Measurements from ENCODE around the gene CACHD1.

GRCh38 chr1:64578270-64578973 lies 108.5 kb downstream of the CACHD1 start:
- TF ChIP-seq CTCF (IDR thresholded peaks at IDR 0.05 in 2 of 3, conservative IDR thresholded peaks at IDR 0.05 in 1 of 3; ENCODE audit: insufficient read depth in 2 of 3, low read depth in 1 of 3, low read length in 3 of 3) (no peak), MAFK (IDR thresholded peaks at IDR 0.05; ENCODE audit: low read length) (no peak), FOXK2 (conservative IDR thresholded peaks at IDR 0.05 in 1 of 2, IDR thresholded peaks at IDR 0.05 in 1 of 2; ENCODE audit: low read depth in 2 of 2) (no peak), CEBPZ (IDR thresholded peaks at IDR 0.05; ENCODE audit: borderline replicate concordance, low read depth, low read length) (no peak), CAMTA2 (CRISPR knock-in tag; conservative IDR thresholded peaks at IDR 0.05) (no peak), ZNF444 (CRISPR knock-in tag; IDR thresholded peaks at IDR 0.05) (no peak), TCF7L2 (IDR thresholded peaks at IDR 0.05; ENCODE audit: low read depth, low read length) (no peak), ZNF23 (CRISPR knock-in tag; IDR thresholded peaks at IDR 0.05) (no peak), REST (IDR thresholded peaks at IDR 0.05; ENCODE audit: borderline replicate concordance) (no peak), REST (CRISPR knock-in tag; IDR thresholded peaks at IDR 0.05; ENCODE audit: low read depth) (no peak), XRCC4 (IDR thresholded peaks at IDR 0.05; ENCODE audit: extremely low read depth, insufficient read depth, insufficient read length) (no peak), BRCA1 (IDR thresholded peaks at IDR 0.05) (no peak), BRCA1 (CRISPR knock-in tag; IDR thresholded peaks at IDR 0.05) (no peak)

Measured in K562 (cell line).